ENCODE data around the gene LYSMD3. TPM values are rescaled to one million over a fixed set of nuclear protein-coding genes. Genes with fewer than 3 reads are reported as not detected.

Gene LYSMD3
- total RNA-seq, 1 donor from 2014 or later, result 21.6 TPM

DNA sequence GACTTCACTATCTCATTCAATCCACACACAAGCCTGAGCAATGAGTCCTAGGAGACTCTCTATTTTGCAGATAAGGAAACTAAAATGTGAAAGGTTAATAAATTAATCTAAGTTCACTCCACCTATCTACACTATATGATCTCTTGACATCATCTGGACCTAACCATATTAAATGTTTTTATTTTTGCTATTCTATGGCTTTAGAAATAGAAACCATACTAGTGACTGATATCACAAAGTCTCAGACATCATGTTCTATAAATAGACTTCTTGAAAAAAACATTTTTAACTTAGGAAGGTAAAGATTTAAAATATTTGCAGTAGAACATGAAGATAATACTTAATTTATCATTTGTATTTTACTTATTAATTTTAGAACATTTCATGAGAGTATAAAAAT is 19.8 kb upstream of the LYSMD3 start:
- FAIRE-seq, result peak; percentile 78
- DNase-seq (ENCODE audit: low spot score in 2 of 2), result no peak

DNA sequence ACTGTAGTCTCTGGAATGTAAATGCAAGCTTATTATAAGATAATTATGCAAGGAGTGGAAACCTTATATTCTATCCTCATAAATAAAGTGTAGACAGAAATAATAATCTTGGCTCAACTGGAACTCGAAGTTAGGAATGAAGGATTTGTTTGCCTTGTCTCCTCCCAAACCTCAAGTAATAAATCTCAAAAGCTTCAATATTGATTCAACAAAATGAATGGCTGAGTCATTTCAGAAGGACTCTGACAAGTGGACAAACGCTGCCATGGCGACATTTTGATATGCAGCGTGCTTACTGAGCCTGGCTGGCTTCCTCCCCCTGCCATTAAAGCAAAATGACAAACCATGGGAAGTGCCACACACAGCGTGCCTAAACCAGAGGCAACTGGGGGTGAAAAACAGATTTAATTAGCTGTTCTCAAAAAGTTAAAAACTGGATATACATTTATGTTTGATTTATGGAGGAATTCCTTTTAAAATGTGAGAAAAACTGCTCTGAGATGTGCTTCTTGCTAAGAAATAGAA is 18.7 kb upstream of the LYSMD3 start:
- no peak for DNase-seq (ENCODE audit: low spot score in 2 of 2)
- FAIRE-seq, result no peak

GRCh38 chr5:90547072-90547536 is 17.7 kb upstream of the LYSMD3 start:
- no peak for DNase-seq (ENCODE audit: low spot score in 2 of 2)
- no peak for FAIRE-seq

DNA sequence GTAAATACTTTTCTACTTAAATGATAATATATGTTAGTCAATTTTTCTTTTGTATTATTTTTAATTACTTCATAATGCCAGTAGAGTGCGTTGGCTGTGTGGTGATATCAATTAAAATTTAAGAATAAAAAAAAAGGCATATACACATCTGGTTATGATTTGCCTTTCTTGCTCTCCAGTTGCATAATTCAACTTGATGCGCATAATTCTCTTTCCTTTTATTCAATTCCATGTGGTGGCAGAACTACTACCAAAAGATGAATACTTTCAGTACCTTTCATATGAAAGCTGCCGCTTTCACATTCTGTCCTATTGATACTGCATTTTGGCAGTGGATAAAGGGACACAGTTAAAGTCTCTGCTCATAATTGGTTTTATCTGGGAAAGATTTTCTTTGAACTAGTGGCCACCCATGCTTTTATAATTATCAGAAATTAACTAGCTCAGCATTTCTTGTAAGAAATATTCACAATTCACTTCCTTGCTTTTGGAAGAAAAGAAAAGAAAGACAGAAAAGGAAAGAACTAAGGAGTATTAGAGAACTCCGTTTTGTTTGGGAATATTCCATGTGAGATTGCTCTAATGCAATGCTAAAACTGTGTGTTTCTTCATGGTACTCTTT is 16.9 kb upstream of the LYSMD3 start:
- FAIRE-seq, result no peak
- DNase-seq (ENCODE audit: low spot score in 2 of 2), result no peak

DNA sequence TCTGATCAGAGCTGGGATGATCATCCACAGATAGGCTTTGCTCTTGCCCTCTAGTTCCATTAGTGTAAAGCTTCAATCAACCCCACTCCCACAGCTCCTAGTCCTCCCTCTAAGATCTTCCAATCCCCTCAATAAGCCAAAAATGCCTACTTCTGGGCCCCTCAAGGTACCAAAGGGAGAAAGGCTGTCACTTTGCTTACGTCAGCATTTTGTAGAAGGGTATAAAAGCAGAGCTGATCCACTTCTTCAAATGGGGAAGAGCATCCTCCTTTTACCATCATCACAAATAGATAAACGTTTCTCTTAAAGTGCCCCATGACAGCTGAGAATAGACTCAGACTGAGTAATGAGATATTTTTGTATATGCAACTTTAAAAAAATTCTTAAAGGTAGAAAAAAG is 16.1 kb upstream of the LYSMD3 start:
- FAIRE-seq (no peak), DNase-seq (ENCODE audit: low spot score in 2 of 2) (no peak)

DNA sequence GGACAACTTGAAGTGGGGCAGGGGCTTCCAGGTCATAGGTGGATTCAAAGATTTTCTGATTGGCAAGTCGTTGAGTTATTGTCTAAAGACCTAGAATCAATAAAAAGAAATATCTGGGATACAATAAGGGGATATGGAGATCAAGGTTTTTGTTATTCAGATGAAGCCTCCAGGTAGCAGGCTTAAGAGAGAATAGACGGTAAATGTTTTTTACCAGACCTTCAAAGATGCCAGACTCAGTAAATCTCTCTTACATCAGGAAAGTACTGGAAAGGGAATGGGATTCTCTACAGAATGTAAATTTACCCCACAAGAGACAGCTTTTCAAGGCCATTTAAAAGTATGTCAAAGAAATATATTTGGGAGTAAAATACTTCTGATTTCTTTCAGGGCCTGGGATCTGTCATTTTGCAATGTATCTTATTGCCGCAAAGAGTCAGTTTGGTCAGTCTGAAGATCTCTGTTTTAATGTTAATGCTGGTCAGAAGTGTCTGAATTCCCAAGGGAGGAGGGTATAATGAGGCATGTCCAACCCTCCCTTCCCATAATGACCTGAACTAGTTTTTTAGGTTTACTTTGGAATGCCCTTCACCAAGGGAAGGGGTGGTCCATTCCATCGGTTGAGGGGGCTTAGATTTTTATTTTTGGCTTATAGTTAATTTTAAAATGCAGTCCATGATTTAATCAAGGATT is 13.6 kb upstream of the LYSMD3 start:
- no peak for DNase-seq (ENCODE audit: low spot score in 2 of 2)
- FAIRE-seq, result no peak

DNA sequence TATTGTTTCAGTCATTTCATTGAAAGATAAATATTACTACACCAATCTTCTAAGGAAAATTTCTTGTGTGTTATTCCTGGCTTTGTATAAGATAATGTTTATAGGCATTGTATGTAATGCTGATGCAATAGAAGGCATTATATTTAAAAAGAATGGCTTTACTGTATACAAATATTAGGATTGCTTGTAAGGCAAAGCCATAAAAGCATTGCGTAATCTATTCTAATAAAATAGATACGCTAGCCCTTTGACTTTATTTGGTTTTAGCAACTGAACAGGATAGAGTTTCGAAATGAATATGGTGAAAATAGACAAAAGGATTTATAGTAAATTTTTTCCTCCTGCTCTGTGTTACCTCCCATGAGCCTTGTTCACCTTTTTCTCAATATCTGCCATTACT is 5.5 kb upstream of the LYSMD3 start:
- DNase-seq (ENCODE audit: low spot score in 2 of 2), result no peak
- FAIRE-seq, result no peak

DNA sequence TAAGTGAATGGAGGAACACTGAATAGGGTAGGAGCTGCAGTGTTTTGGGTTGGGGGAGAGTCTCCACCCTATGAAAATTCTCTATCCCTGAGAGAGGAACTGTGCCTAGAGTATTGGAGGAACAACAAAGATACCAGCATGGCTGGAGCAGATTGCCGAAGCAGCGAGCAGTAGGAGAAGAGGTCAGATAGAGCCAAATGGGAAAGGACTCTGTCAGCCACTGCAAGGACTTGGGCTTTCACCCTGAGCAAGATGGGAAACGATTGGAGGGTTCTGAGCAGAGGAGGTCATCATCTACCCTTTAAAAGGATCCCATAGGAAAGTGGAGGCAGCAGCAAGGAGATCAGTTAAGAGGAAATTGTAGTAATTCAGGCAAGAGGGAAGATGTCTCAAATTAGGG is 4.4 kb upstream of the LYSMD3 start:
- no peak for DNase-seq (ENCODE audit: low spot score in 2 of 2)
- no peak for FAIRE-seq

GRCh38 chr5:90530736-90531487 is 1.5 kb upstream of the LYSMD3 start:
- DNase-seq (ENCODE audit: low spot score in 2 of 2) (no peak), FAIRE-seq (no peak)

DNA sequence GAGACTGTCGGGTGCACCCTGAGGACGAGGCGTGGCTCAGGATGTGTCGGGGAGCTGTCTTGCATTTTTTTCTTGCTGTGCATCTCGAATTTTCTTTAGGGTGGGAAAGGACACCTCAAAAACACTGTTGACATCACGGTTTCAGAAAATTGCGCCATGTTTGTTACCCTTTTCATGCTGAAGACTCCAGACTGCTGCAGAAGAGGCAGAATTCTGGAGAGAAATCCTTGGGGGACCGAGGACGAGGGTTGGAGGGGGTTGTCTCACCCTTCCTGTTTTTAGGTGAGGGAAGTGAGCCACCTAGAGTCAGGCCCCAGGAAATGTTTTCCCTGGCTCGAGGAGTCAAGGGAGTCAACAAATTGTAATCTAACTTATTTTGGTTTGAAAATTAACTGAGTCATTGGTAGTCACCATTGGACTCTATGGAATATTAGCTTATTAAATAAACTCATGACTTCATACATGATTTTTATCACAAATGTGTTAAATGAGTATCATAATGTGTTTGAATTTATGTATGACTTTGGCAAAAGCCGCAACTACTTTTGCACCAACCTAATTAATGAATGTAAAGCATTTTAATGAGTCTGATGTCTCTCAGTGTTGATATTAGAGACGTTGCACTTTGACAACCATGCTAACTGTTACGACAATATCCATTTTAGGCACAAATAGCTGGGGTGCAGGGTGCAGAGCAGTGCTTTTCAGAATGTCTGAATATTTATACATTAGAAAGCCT is 724 bp upstream of the LYSMD3 start:
- peak; percentile 59 to 60 for DNase-seq (ENCODE audit: low spot score in 2 of 2)
- no peak for FAIRE-seq

DNA sequence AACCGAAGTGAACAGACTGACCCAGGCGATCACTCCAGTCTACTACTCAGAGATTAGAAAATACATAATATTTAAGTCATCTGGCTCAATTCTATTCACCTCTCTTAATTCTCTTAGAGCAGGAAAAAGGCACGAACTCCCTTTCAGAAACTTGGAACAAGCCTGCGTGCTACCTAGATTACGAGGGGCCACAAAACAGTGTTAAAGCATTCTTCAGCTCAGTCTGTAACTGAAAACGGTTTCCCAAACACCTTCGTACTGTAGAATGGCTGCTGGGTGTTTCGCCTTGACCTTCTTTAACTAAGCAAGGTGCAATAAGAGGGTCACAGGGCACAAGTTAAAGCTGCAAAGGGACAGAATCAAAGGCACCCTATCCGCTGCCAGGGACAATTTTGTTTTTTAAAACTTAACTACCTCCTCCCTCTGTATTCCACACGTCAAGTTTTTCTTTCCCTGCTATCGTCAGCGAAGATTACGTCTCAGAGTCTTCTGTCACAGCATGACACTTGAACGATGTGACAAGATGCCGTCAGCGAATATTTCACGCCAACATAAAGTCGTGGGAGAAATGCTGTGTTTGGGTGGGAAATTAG is 687 bp downstream of the LYSMD3 start:
- FAIRE-seq, result no peak
- DNase-seq (ENCODE audit: low spot score in 2 of 2), result peak; percentile 24

DNA sequence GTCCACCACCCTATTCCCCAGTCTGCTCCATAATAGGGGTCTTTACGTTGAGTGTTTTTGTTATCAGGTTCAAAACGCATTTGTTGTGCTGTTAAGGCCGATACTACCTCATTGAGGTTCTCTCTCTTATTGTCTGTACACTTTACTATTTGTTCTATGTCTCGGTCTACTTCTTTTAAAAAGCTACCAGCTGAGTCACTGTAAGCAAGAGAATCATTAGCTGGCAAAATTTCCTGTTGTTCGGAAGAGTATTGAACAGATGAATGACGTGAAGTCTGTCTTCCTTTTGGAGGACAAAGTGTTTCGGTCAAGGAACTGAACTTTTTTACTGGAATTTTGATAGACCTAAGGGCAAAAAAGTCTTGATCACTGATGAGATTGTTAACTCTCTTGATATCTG is 10.3 kb downstream of the LYSMD3 start:
- FAIRE-seq (no peak), DNase-seq (ENCODE audit: low spot score in 2 of 2) (no peak)

DNA sequence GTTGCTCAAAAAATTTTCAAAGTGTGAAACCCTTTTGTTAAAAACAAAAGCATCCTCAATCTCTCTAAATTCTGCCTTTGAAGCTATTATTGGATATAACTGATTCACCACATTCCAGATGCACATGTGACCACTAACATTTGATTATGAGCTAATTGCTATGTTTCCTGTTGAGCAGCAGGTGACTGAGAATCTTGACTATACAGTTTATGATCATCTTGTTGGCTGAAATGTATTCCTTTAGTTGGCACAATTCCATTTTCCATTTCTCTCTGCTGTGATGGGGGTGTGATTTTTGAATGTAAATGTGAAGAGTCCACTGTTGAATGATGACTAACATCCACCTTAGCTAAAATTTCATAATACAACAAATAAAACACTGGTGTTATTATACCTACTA is 10.7 kb downstream of the LYSMD3 start:
- DNase-seq (ENCODE audit: low spot score in 2 of 2), result no peak
- no peak for FAIRE-seq

DNA sequence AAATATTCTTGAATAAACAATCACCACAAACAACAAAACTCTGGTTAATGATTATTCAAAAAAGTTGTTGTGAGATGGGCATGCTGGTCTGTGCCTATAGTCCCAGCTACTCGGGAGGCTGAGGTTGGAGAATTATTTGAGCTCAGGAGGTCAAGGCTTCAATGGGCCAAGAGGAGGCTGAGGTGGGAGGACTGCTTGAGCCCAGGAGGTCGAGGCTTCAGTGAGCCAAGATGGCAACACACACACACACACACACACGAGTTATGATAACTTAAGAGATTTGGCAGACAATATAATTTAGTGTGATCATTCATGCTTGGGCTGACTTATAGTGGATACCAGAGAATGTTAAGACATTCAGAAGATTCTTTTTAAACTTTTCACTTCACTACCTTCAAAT is 14.9 kb downstream of the LYSMD3 start:
- FAIRE-seq, result no peak
- DNase-seq (ENCODE audit: low spot score in 2 of 2), result no peak

DNA sequence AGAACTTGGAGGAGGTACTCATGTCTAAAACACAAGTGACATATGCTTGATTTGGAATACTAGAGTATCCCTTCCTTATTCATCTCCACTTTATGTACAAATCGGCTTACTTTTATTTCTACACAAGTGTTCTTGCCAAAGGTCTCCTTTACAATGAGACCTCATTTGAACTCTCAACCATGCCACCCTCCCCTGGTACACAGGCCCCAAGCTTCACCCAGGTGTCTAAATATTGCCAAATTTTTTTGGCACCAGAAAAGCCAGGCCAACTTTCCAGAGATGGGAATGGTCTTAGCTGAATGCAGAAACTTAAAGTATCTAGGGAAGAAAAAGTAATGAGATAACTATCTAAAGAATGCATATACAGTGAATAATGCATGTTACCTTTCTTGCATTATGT is 18.9 kb downstream of the LYSMD3 start:
- no peak for FAIRE-seq

DNA sequence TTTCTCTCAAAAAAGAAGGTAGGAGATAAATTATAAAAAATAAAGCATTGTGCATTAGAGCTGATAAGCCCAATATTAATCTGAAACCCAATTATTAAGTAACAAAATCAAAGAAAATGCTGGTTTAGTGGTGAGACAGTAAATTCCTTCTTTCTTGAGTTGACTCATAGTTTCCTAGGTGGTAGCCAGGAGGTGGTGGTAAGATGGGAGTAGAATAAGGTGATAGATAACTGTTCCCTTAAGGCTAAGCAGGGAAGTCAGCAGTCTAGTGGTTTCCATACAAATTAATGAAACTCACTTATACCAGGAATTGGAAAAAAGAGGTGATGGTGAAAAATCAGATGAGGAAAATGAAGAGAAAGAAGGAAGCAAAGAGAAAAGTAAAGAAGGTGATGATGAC is 23.2 kb downstream of the LYSMD3 start:
- DNase-seq (ENCODE audit: low spot score in 2 of 2) (no peak), FAIRE-seq (no peak)

More for the DNA sequence above, 18.9 kb downstream of the LYSMD3 start:
- no peak for DNase-seq (ENCODE audit: low spot score in 2 of 2)

- no peak for DNase-seq (ENCODE audit: low spot score in 2 of 2)
These were observed 24.6 kb downstream of the LYSMD3 start for GRCh38 chr5:90504743-90505142.

DNA sequence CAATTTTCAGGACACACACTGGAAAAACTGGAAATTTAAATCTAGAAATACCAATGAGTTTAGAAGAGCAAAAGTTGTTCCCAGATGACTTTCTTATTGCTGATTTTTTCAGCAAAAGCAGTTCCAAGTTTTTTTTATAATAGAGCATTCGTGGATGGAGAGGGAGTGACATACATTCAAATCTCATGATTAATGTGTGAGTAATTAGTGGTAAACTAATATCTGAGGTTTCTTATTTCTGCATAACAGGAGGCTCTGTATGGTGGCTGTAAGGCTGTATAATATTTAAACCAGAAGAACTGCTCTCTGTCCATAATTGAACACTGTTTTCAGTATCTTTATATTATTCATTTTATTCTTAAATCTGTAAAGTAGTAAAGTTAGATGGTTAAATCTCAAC is 25.8 kb downstream of the LYSMD3 start:
- FAIRE-seq, result no peak
- DNase-seq (ENCODE audit: low spot score in 2 of 2), result no peak

More at GRCh38 chr5:90504743-90505142, 24.6 kb downstream of the LYSMD3 start:
- FAIRE-seq, result no peak

GRCh38 chr5:90495146-90495545 is 34.2 kb downstream of the LYSMD3 start:
- FAIRE-seq (no peak), DNase-seq (ENCODE audit: low spot score in 2 of 2) (no peak)

DNA sequence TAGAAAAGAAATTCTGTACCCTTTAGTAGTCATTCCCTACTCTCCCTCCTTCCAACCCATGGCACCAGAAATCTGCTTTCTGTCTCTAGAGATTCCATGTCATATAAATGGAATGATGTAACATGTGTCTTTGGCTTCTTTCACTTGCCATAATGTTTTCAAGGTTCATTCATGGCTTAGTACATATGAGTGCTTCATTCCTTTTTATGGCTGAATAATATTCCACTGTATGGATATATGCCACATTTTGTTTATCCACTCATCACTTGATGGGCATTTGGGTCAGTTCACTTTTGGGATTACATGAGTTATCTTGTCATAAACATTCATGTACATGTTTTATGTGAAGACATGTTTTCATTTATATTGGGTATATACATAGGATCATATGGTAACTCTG is 35.3 kb downstream of the LYSMD3 start:
- no peak for FAIRE-seq

More for the DNA sequence above, 35.3 kb downstream of the LYSMD3 start:
- DNase-seq (ENCODE audit: low spot score in 2 of 2), result no peak
